Esophagus muscularis mucosa (tissue), 4 donors: ENCODE results near the gene SPINT4.

Experiments
- CTCF ChIP-seq, 3 experiments: fragments of 200-600 bp in 2 of 3; fragments of 450-650 bp in 1 of 3; sonication (generic) in 2 of 3; IDR thresholded peaks; one replicate each; pipeline ENCODE4 v1.5.1; 2017 to 2019; ENCODE audit warnings: antibody characterized with exemption in 3 of 3, mild to moderate bottlenecking in 2 of 3, moderate library complexity in 1 of 3
- EP300 ChIP-seq: sonication (generic); formaldehyde crosslinking; IDR thresholded peaks from one replicate; pipeline ENCODE4 v1.6.1; 2017; ENCODE audit warnings: antibody characterized with exemption
- POLR2A ChIP-seq: fragments of 450-650 bp; IDR thresholded peaks from one replicate; pipeline ENCODE4 v1.6.1; 2017; ENCODE audit warnings: antibody characterized with exemption, moderate library complexity, mild to moderate bottlenecking, low read depth
- POLR2AphosphoS5 ChIP-seq, 2 donors: sonication (generic); formaldehyde crosslinking; IDR thresholded peaks; one replicate each; pipeline ENCODE4 v1.6.1; 2017; ENCODE audit warnings: antibody characterized with exemption in 2 of 2

- TF ChIP-seq POLR2A (no peak), CTCF (IDR thresholded peaks at IDR 0.05) (no peak), EP300 (no peak), POLR2AphosphoS5 (IDR thresholded peaks at IDR 0.05) (no peak)
Observed at GRCh38 chr20:45772693-45773092, 50.5 kb downstream of the SPINT4 start.
